Activated naive CD8-positive, alpha-beta T cell treated with anti-CD3 and anti-CD28 coated beads for 36 hours (primary cell): ENCODE measurements around the gene ADGRA1. TPM values are rescaled to one million over a fixed set of nuclear protein-coding genes. Genes with fewer than 3 reads are reported as not detected.

Source experiments
- DNase-seq: peaks from one replicate; pipeline ENCODE4 v3.0.0; 2021
- H3K27ac Mint-ChIP-seq: one replicate; pipeline ENCODE4 v1.8.0; 2022; ENCODE audit warnings: mild to moderate bottlenecking, moderate library complexity, mixed read lengths
- H3K27me3 Mint-ChIP-seq: one replicate; pipeline ENCODE4 v1.8.0; 2022; ENCODE audit warnings: mild to moderate bottlenecking, mixed read lengths
- H3K36me3 Mint-ChIP-seq: one replicate; pipeline ENCODE4 v1.8.0; 2021; ENCODE audit warnings: mild to moderate bottlenecking, mixed read lengths
- H3K4me1 Mint-ChIP-seq: one replicate; pipeline ENCODE4 v1.8.0; 2021; ENCODE audit warnings: mixed read lengths
- H3K4me3 Mint-ChIP-seq: one replicate; pipeline ENCODE4 v1.8.0; 2022; ENCODE audit warnings: mild to moderate bottlenecking, moderate library complexity, mixed read lengths
- H3K9me3 Mint-ChIP-seq: one replicate; pipeline ENCODE4 v1.8.0; 2022; ENCODE audit warnings: mixed read lengths
- total RNA-seq, 2 experiments: library from RNA; stranded (reverse); gene quantifications; one replicate each; pipeline ENCODE4 v1.2.3, GENCODE V29; 2021

ADGRA1 gene
- total RNA-seq, 2 experiments from 2014 or later: not detected

GRCh38 chr10:133080683-133081040 lies 7.1 kb upstream of the ADGRA1 start:
- Mint-ChIP-seq H3K4me3 (no peak overlapping the region), H3K27ac (no peak overlapping the region), H3K27me3 (peaks cover 9% of the 10 kb centered on the region), H3K4me1 (no peaks in the 10 kb centered on the region), H3K36me3 (no peaks in the 10 kb centered on the region), H3K9me3 (no peaks in the 10 kb centered on the region)
- DNase-seq: no peak

DNA sequence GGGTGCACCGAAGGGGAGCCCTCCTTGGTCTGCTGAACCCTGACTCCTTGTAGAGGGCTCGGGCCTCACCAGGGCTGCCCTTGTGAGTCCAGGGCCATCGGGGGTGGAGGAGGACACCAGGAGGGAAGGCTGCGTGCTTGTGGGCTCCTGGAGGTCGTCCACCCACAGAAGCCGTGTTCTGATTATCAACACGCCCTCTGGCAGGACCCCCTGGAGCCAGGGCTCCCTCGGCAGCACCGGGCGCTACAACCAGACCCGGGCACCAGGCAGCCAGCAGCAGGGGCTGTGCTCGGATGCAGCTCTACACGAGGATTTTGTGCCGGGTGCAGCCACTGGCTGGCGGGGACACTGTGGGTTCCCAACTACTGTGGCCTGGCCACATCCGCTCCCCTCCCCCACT lies 6.1 kb upstream of the ADGRA1 start:
- Mint-ChIP-seq H3K4me1 (no peaks in the 10 kb centered on the region), H3K4me3 (no peak overlapping the region), H3K27ac (no peak overlapping the region), H3K9me3 (no peaks in the 10 kb centered on the region), H3K27me3 (peaks cover 12% of the 10 kb centered on the region), H3K36me3 (no peaks in the 10 kb centered on the region)
- no peak for DNase-seq

- DNase-seq: no peak
- Mint-ChIP-seq H3K9me3 (no peaks in the 10 kb centered on the region), H3K4me3 (no peak overlapping the region), H3K36me3 (no peaks in the 10 kb centered on the region), H3K4me1 (peaks cover 1% of the 10 kb centered on the region), H3K27me3 (peaks cover 22% of the 10 kb centered on the region), H3K27ac (no peak overlapping the region)
Observed at GRCh38 chr10:133082685-133083421, 4.9 kb upstream of the ADGRA1 start.

GRCh38 chr10:133083422-133084100 lies 4.2 kb upstream of the ADGRA1 start:
- no peak for DNase-seq
- H3K4me1 Mint-ChIP-seq: peaks cover 1% of the 10 kb centered on the region
- H3K27ac Mint-ChIP-seq: no peak overlapping the region
- no peaks in the 10 kb centered on the region for H3K36me3 Mint-ChIP-seq
- no peaks in the 10 kb centered on the region for H3K9me3 Mint-ChIP-seq
- no peak overlapping the region for H3K4me3 Mint-ChIP-seq
- H3K27me3 Mint-ChIP-seq: peaks cover 22% of the 10 kb centered on the region

DNA sequence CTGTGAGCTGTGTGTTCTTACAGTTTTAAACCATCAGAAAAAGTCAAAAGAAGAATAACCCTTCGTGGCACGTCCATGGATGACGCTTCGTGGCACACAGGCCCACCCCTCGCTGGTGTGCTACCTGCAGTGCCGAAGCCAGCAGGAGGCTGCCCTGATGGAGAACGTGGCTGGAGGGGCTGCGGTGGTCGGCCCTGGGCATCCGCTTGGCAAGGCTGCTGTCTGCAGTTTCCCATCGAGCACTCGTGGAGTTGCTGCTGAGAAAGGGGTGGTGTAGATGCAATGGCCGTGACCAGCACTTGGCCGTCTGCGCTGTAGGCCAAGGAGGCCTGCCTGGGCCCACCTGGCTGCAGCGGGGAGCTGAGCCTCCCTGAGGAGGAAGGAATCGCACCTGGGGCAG lies 3.2 kb upstream of the ADGRA1 start:
- no peak overlapping the region for H3K4me3 Mint-ChIP-seq
- peaks cover 1% of the 10 kb centered on the region for H3K4me1 Mint-ChIP-seq
- H3K27ac Mint-ChIP-seq: no peak overlapping the region
- DNase-seq: no peak
- H3K9me3 Mint-ChIP-seq: no peaks in the 10 kb centered on the region
- peaks cover 31% of the 10 kb centered on the region for H3K27me3 Mint-ChIP-seq
- H3K36me3 Mint-ChIP-seq: no peaks in the 10 kb centered on the region

DNA sequence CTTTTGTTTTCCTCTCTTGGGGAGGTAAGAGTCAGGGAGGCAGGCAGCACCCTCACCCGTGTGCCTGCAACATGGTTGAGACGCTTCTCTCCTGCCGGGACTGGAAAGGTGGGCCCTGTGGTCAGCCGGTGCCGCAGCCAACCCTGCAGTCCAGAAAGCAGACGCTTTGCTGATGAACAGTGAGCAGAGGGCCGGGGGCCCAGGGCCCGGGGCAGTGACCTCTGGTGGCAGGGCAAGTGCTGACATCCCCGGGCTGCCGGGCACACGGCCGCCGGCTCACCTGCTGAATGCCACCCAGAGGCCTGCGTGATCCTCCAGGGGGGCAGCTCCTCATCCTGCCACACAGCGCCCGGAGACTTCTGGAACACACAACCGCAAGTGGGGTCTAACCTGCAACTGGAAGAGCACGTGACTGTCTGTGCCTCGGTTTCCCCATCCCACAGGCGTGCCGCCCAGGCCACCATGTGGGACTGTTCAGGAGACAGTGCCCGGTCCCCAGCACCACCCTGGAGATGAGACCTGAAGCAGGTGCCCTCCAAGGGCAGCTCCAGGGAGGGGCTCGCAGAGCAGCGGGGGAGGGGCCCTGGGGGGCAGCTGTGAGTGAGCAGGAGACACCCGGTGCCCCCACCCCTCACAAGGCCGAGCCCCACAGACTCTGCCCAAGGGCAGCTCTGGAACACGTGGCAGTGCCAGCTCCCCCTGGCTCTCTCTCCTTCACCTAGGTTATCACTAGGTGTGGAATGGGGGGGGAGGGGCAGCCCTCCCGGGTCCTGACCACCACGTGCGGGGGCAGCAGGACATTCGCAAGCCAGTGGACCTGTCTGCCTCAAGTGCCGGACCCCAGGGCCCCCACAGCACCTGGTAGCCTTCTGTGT lies 2.2 kb upstream of the ADGRA1 start:
- no peak overlapping the region for H3K27ac Mint-ChIP-seq
- H3K27me3 Mint-ChIP-seq: peaks cover 39% of the 10 kb centered on the region
- H3K36me3 Mint-ChIP-seq: no peaks in the 10 kb centered on the region
- H3K9me3 Mint-ChIP-seq: no peaks in the 10 kb centered on the region
- no peak overlapping the region for H3K4me3 Mint-ChIP-seq
- DNase-seq: no peak
- H3K4me1 Mint-ChIP-seq: peaks cover 1% of the 10 kb centered on the region

- Mint-ChIP-seq H3K27ac (no peak overlapping the region), H3K4me1 (peaks cover 1% of the 10 kb centered on the region), H3K36me3 (no peaks in the 10 kb centered on the region), H3K27me3 (peaks cover 40% of the 10 kb centered on the region), H3K4me3 (no peak overlapping the region), H3K9me3 (no peaks in the 10 kb centered on the region)
- DNase-seq: no peak
Observed at GRCh38 chr10:133086247-133086646, 1.5 kb upstream of the ADGRA1 start.

DNA sequence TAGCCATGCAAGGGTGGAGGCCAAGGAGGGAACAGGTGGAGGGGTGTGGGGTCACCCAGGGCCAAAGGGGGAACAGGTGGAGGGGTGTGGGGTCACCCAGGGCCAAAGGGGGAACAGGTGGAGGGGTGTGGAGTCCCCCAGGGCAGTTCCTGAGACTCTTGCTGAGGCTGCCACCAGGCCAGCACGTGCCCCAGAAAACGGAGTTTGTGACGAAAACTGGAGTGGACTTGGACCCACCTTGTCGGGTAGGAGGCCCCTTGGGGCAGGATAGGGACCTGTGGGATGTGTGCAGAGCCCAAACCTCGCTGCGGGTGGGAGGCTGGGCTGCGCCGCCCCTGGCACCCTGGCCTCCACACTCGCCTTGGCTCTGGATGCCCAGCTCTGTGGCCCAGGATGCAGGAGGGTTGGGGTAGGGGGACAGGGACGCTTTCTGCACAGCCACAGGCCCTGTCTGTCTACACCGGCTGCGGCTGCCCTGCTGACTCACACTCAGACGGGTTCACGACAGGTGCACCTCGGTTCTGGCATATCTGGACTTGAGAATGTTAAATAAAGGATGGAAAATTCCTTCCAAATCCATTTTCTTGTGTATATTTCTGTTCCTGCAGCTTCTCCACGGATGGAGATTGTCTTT lies 562 bp upstream of the ADGRA1 start:
- H3K4me1 Mint-ChIP-seq: peaks cover 1% of the 10 kb centered on the region
- no peaks in the 10 kb centered on the region for H3K36me3 Mint-ChIP-seq
- no peak overlapping the region for H3K27ac Mint-ChIP-seq
- no peak overlapping the region for H3K4me3 Mint-ChIP-seq
- no peak for DNase-seq
- no peaks in the 10 kb centered on the region for H3K9me3 Mint-ChIP-seq
- peaks cover 42% of the 10 kb centered on the region for H3K27me3 Mint-ChIP-seq

DNA sequence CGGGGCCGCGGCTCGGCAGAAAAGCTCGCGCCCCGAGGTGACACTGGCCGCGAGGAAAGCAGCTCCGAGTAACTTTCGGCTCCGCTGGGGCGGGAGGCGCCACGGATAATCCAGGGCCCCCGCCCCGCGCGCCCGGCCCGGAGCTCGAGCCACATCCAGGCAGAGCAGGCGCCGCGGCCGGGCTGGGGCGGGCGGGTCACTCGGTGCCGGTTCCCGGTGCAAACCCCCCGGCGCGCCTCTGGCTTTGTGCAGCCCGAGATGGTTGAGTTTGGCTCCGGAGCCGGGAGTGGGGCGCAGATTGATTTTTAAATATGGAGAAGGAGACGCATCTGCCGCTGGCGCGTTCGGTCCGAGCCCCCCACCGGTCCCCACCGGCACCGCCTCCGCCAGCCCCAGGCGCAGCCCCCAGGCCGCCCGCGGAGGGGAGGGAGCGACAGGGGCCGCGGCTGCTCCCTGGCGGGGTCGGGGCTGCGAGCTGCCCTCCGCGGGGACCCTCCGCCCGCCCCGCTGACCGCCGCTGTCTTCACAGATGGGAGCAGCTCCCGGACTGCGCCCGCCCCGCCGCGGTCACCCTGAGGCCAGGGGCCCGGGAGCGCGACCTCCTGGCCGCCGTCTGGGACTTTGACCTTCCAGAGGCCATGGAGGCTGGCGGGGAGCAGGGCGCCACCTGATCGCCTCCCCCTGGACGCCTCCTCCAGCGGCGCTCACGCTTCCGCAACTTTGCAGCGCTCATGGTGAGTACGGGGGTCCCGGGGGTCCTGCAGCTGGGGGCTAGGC lies 643 bp downstream of the ADGRA1 start:
- Mint-ChIP-seq H3K4me3 (no peak overlapping the region), H3K4me1 (peaks cover 1% of the 10 kb centered on the region), H3K36me3 (no peaks in the 10 kb centered on the region), H3K27me3 (peaks cover 42% of the 10 kb centered on the region), H3K27ac (no peak overlapping the region), H3K9me3 (no peaks in the 10 kb centered on the region)
- DNase-seq: no peak

DNA sequence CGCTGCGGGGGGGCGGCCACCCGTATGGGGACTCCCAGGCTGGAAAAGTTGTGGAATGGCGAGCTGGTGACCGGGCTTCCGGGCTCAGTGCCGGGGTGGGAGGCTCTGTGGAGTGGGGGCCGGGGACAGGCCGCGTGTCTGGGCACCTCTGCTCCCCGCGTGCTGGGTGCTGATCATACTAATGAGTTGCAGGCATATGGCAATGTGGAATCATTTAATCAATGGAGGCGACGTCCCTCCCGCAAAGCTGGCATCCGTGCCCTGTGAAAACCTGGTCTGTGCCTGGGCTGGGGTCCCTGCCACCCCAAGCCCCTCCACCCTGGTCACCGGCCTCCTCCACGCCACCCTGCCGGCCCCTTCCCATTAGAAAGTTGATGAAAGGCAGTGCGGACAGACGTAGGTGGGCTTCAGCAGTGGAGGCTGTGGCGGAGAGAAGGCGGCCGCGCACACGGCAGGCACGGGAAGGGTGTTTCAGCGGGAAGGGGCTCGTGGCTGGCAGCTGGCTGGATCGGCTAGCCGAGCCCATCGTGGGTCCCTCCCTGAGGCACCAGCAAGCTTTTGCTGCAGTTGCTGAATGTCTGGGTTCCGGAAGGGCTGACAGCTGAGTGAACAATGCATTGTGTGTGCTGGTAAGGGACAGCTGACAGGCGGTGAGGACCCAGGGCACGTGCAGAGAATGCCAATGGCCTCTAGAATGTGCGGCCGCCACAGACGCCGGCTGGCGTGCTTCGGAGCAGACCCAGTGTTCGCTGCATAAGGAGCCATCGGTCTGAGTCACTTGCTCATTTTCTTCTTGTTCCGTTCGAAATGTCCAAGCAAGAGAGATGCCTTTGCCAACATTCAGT lies 1.5 kb downstream of the ADGRA1 start:
- Mint-ChIP-seq H3K27ac (no peak overlapping the region), H3K4me1 (peaks cover 1% of the 10 kb centered on the region), H3K9me3 (no peaks in the 10 kb centered on the region), H3K4me3 (no peak overlapping the region), H3K27me3 (peaks cover 38% of the 10 kb centered on the region), H3K36me3 (no peaks in the 10 kb centered on the region)
- no peak for DNase-seq

GRCh38 chr10:133090101-133090500 lies 2.4 kb downstream of the ADGRA1 start:
- Mint-ChIP-seq H3K27ac (no peak overlapping the region), H3K4me1 (peaks cover 1% of the 10 kb centered on the region), H3K36me3 (no peaks in the 10 kb centered on the region), H3K4me3 (no peak overlapping the region), H3K9me3 (no peaks in the 10 kb centered on the region), H3K27me3 (peaks cover 34% of the 10 kb centered on the region)
- no peak for DNase-seq

- Mint-ChIP-seq H3K27me3 (peaks cover 33% of the 10 kb centered on the region), H3K4me3 (no peak overlapping the region), H3K9me3 (no peaks in the 10 kb centered on the region), H3K36me3 (no peaks in the 10 kb centered on the region), H3K27ac (no peak overlapping the region), H3K4me1 (peaks cover 1% of the 10 kb centered on the region)
- no peak for DNase-seq
Observed at GRCh38 chr10:133090654-133091053, 2.9 kb downstream of the ADGRA1 start.

GRCh38 chr10:133091316-133091715 lies 3.6 kb downstream of the ADGRA1 start:
- no peak for DNase-seq
- no peaks in the 10 kb centered on the region for H3K9me3 Mint-ChIP-seq
- H3K36me3 Mint-ChIP-seq: no peaks in the 10 kb centered on the region
- no peak overlapping the region for H3K27ac Mint-ChIP-seq
- H3K4me1 Mint-ChIP-seq: peaks cover 1% of the 10 kb centered on the region
- H3K27me3 Mint-ChIP-seq: peaks cover 33% of the 10 kb centered on the region
- H3K4me3 Mint-ChIP-seq: no peak overlapping the region

- Mint-ChIP-seq H3K9me3 (no peaks in the 10 kb centered on the region), H3K27ac (no peak overlapping the region), H3K27me3 (peaks cover 20% of the 10 kb centered on the region), H3K36me3 (no peaks in the 10 kb centered on the region), H3K4me1 (no peaks in the 10 kb centered on the region), H3K4me3 (no peak overlapping the region)
- DNase-seq: no peak
Observed at GRCh38 chr10:133093291-133093690, 5.6 kb downstream of the ADGRA1 start.
